ENCODE results near the gene TMEM214. TPM values are rescaled to one million over a fixed set of nuclear protein-coding genes. Genes with fewer than 3 reads are reported as not detected.

Gene TMEM214
- total RNA-seq, 3 donors from 2014 or later (not counting 1 experiment from before 2014, with no cell fraction given), result 64.9 to 81.1 (median 79.2) TPM

GRCh38 chr2:26986576-26986975 is 46.2 kb upstream of the TMEM214 start:
- H3K4me1 Mint-ChIP-seq, result no peaks in the 10 kb centered on the region
- peaks cover 0 to 8% of the 10 kb centered on the region in 2 donors for H3K27me3 Mint-ChIP-seq (ENCODE audit: low read depth in 2 of 2)
- no peaks in the 10 kb centered on the region for H3K9me3 Mint-ChIP-seq
- TF ChIP-seq CTCF (IDR thresholded peaks at IDR 0.05), result no peak
- ATAC-seq, result no peak
- Histone ChIP-seq H3K9me3 (ENCODE audit: control insufficient read depth, insufficient read depth, low read length) (no peaks in the 10 kb centered on the region), H3K36me3 (ENCODE audit: control insufficient read depth, insufficient read depth, low read length) (no peaks in the 10 kb centered on the region), H3K27me3 (ENCODE audit: control insufficient read depth, insufficient read depth, low read length) (no peaks in the 10 kb centered on the region), H3K4me1 (ENCODE audit: control insufficient read depth, insufficient read depth, low read length) (no peaks in the 10 kb centered on the region), H3K27ac (ENCODE audit: low read length) (no peak overlapping the region), H3K4me3 (ENCODE audit: low read length) (no peak overlapping the region)
- no peak for DNase-seq
- whole genome bisulfite sequencing (ENCODE audit: insufficient coverage), result 94% methylated on average over 5 of the region's 5 CpGs
- intact Hi-C loops (cut with micrococcal nuclease), result no loop called here
- H3K36me3 Mint-ChIP-seq, result no peaks in the 10 kb centered on the region
- no peak overlapping the region for H3K27ac Mint-ChIP-seq
- no peak overlapping the region for H3K4me3 Mint-ChIP-seq

GRCh38 chr2:26988058-26988860 is 44.5 kb upstream of the TMEM214 start:
- Mint-ChIP-seq H3K4me1 (no peaks in the 10 kb centered on the region), H3K4me3 (no peak overlapping the region), H3K27me3 (ENCODE audit: low read depth in 2 of 2) (peaks cover 0 to 8% of the 10 kb centered on the region in 2 donors), H3K9me3 (no peaks in the 10 kb centered on the region), H3K27ac (no peak overlapping the region), H3K36me3 (no peaks in the 10 kb centered on the region)
- DNase-seq, result no peak
- Histone ChIP-seq H3K9me3 (ENCODE audit: control insufficient read depth, insufficient read depth, low read length) (no peaks in the 10 kb centered on the region), H3K4me3 (ENCODE audit: low read length) (no peak overlapping the region), H3K27me3 (ENCODE audit: control insufficient read depth, insufficient read depth, low read length) (no peaks in the 10 kb centered on the region), H3K36me3 (ENCODE audit: control insufficient read depth, insufficient read depth, low read length) (no peaks in the 10 kb centered on the region), H3K27ac (ENCODE audit: low read length) (no peak overlapping the region), H3K4me1 (ENCODE audit: control insufficient read depth, insufficient read depth, low read length) (no peaks in the 10 kb centered on the region)
- no peak for ATAC-seq
- WGBS (ENCODE audit: insufficient coverage), result 77% methylated on average over 4 of the region's 4 CpGs
- TF ChIP-seq CTCF (IDR thresholded peaks at IDR 0.05), result no peak
- intact Hi-C loops (cut with micrococcal nuclease), result no loop called here

GRCh38 chr2:26989156-26989555 is 43.6 kb upstream of the TMEM214 start:
- TF ChIP-seq CTCF (IDR thresholded peaks at IDR 0.05), result no peak
- no peak overlapping the region for H3K27ac ChIP-seq (ENCODE audit: low read length)
- H3K9me3 Mint-ChIP-seq, result no peaks in the 10 kb centered on the region
- H3K36me3 ChIP-seq (ENCODE audit: control insufficient read depth, insufficient read depth, low read length), result no peaks in the 10 kb centered on the region
- intact Hi-C loops (cut with micrococcal nuclease), result no loop called here
- WGBS (ENCODE audit: insufficient coverage), result 84% methylated on average over 8 of the region's 8 CpGs
- no peaks in the 10 kb centered on the region for H3K36me3 Mint-ChIP-seq
- H3K4me3 ChIP-seq (ENCODE audit: low read length), result no peak overlapping the region
- peaks cover 0 to 8% of the 10 kb centered on the region in 2 donors for H3K27me3 Mint-ChIP-seq (ENCODE audit: low read depth in 2 of 2)
- H3K4me1 ChIP-seq (ENCODE audit: control insufficient read depth, insufficient read depth, low read length), result no peaks in the 10 kb centered on the region
- H3K27me3 ChIP-seq (ENCODE audit: control insufficient read depth, insufficient read depth, low read length), result no peaks in the 10 kb centered on the region
- ATAC-seq, result no peak
- no peak overlapping the region for H3K27ac Mint-ChIP-seq
- H3K9me3 ChIP-seq (ENCODE audit: control insufficient read depth, insufficient read depth, low read length), result no peaks in the 10 kb centered on the region
- no peak overlapping the region for H3K4me3 Mint-ChIP-seq
- DNase-seq, result no peak
- no peaks in the 10 kb centered on the region for H3K4me1 Mint-ChIP-seq

- ATAC-seq, result no peak
- no peak overlapping the region for H3K27ac Mint-ChIP-seq
- Histone ChIP-seq H3K4me3 (ENCODE audit: low read length) (no peak overlapping the region), H3K9me3 (ENCODE audit: control insufficient read depth, insufficient read depth, low read length) (no peaks in the 10 kb centered on the region), H3K27me3 (ENCODE audit: control insufficient read depth, insufficient read depth, low read length) (no peaks in the 10 kb centered on the region), H3K27ac (ENCODE audit: low read length) (no peak overlapping the region), H3K4me1 (ENCODE audit: control insufficient read depth, insufficient read depth, low read length) (no peaks in the 10 kb centered on the region), H3K36me3 (ENCODE audit: control insufficient read depth, insufficient read depth, low read length) (no peaks in the 10 kb centered on the region)
- H3K9me3 Mint-ChIP-seq, result no peaks in the 10 kb centered on the region
- 90% methylated on average over 4 of the region's 5 CpGs for WGBS (ENCODE audit: insufficient coverage)
- H3K4me1 Mint-ChIP-seq, result no peaks in the 10 kb centered on the region
- TF ChIP-seq CTCF (IDR thresholded peaks at IDR 0.05), result no peak
- intact Hi-C loops (cut with micrococcal nuclease), result no loop called here
- no peak overlapping the region for H3K4me3 Mint-ChIP-seq
- no peaks in the 10 kb centered on the region for H3K36me3 Mint-ChIP-seq
- H3K27me3 Mint-ChIP-seq (ENCODE audit: low read depth in 2 of 2), result peaks cover 0 to 8% of the 10 kb centered on the region in 2 donors
- no peak for DNase-seq
Measured at GRCh38 chr2:26991717-26992116, 41.0 kb upstream of the TMEM214 start.

All from natural killer cell (primary cell).